Mucosa of rectum (tissue), 2 donors: ENCODE results near the gene SMNDC1.
"Not testable (repeated sequence)": the region's sequence is repeated elsewhere in the genome, so short reads cannot be mapped to it uniquely, and the experiment has no call there.

Source experiments
- H3K27ac ChIP-seq, 2 donors: one replicate each; pipeline ENCODE4 v1.7.0; 2013; ENCODE audit warnings: inconsistent platforms in 2 of 2, low read depth in 2 of 2, low read length in 2 of 2
- H3K27me3 ChIP-seq, 2 donors: one replicate each; pipeline ENCODE4 v1.7.0; 2013; ENCODE audit warnings: low read length in 2 of 2; ENCODE audit not compliant: control insufficient read depth in 2 of 2, insufficient read depth in 2 of 2
- H3K36me3 ChIP-seq, 2 donors: one replicate each; pipeline ENCODE4 v1.7.0; 2013; ENCODE audit warnings: low read length in 2 of 2; ENCODE audit not compliant: control insufficient read depth in 2 of 2, insufficient read depth in 2 of 2
- H3K4me1 ChIP-seq, 2 donors: one replicate each; pipeline ENCODE4 v1.7.0; 2013; ENCODE audit warnings: low read length in 2 of 2, mild to moderate bottlenecking in 1 of 2; ENCODE audit not compliant: control insufficient read depth in 2 of 2, insufficient read depth in 2 of 2
- H3K4me3 ChIP-seq, 2 donors: one replicate each; pipeline ENCODE4 v1.7.0; 2013; ENCODE audit warnings: low read length in 2 of 2
- H3K9ac ChIP-seq, 2 donors: one replicate each; pipeline ENCODE4 v1.7.0; 2013; ENCODE audit warnings: low read length in 2 of 2, low read depth in 1 of 2, mild to moderate bottlenecking in 1 of 2
- H3K9me3 ChIP-seq, 2 donors: one replicate each; pipeline ENCODE4 v1.7.0; 2013; ENCODE audit warnings: low read length in 2 of 2; ENCODE audit not compliant: control insufficient read depth in 2 of 2
- donor health status: healthy.
- donor health status: Normal muscosa, but diverticular disease.

SMNDC1 gene

DNA sequence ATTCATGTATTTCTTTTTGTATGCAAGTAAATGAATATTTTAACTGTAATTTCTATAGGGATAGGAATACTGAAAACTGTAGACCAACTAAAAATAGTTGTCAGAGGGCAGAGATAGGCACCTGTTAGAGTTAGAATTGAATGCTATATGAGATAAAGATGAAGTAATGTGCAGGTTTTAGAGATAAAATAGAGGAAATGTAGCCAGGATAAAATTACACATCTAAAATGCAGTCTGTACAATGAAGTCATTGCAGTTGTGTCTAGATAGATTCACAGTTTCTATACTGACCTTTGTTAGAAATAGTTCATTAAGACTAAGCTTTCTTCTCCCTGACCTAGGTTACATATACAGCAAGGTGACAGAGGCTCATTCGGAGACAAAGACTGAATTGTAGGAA is 46.2 kb downstream of the SMNDC1 start:
- Histone ChIP-seq H3K27ac (no peak overlapping the region), H3K4me3 (no peak overlapping the region), H3K9me3 (no peaks in the 10 kb centered on the region), H3K4me1 (no peaks in the 10 kb centered on the region), H3K36me3 (no peaks in the 10 kb centered on the region), H3K9ac (no peak overlapping the region), H3K27me3 (no peaks in the 10 kb centered on the region)

GRCh38 chr10:110254467-110254866 is 50.3 kb downstream of the SMNDC1 start:
- Histone ChIP-seq H3K9ac (no peak overlapping the region), H3K27ac (no peak overlapping the region), H3K36me3 (no peaks in the 10 kb centered on the region), H3K4me3 (no peak overlapping the region), H3K27me3 (no peaks in the 10 kb centered on the region), H3K4me1 (no peaks in the 10 kb centered on the region), H3K9me3 (no peaks in the 10 kb centered on the region)

DNA sequence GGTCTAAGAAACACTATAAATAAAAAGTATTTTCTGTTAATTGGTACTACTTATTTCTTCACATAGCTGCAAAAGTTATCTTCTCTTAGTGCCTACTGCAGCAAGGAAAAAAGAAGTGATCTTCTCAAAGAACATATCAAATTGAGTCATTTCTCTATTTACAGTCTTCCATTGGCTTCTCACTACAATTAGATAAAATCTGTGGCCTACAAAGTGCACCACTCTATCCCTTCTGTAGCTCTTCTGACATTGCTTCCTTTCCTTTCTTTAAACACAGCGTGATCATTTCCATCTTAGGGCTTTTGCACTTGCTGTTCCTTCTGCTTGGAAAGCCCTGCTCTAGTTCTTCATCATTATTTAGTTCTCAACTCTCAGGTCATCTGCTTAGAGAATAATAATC is 52.6 kb downstream of the SMNDC1 start:
- H3K4me1 ChIP-seq, result no peaks in the 10 kb centered on the region
- H3K9ac ChIP-seq, result no peak overlapping the region
- H3K27ac ChIP-seq, result no peak overlapping the region
- H3K27me3 ChIP-seq, result no peaks in the 10 kb centered on the region
- no peaks in the 10 kb centered on the region for H3K9me3 ChIP-seq
- H3K36me3 ChIP-seq, result no peaks in the 10 kb centered on the region
- H3K4me3 ChIP-seq, result no peak overlapping the region

GRCh38 chr10:110251392-110251791 is 53.3 kb downstream of the SMNDC1 start:
- H3K9me3 ChIP-seq, H3K4me1 ChIP-seq, H3K27ac ChIP-seq, H3K27me3 ChIP-seq, H3K4me3 ChIP-seq, H3K36me3 ChIP-seq, H3K9ac ChIP-seq: not testable (repeated sequence)

DNA sequence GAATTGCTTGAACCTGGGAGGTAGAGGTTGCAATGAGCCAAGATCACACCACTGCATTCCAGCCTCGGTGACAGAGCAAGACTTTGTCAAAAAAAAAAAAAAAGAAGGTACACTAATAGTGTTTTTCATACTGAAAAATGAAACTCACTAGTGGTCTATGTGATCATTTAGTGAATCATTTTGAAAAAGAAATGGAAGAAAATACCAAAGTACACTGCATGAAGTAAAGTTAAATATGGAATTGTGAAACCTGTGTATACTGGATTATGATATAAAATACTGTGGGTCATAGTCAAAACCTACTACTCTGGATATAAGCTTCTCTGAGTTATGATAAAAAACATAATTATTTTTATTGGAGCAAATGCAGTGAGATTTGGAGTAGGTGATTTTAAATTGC is 55.2 kb downstream of the SMNDC1 start:
- H3K9me3 ChIP-seq, H3K36me3 ChIP-seq, H3K27ac ChIP-seq, H3K27me3 ChIP-seq, H3K9ac ChIP-seq, H3K4me1 ChIP-seq, H3K4me3 ChIP-seq: not testable (repeated sequence)

- H3K27me3 ChIP-seq, H3K4me1 ChIP-seq, H3K27ac ChIP-seq, H3K9ac ChIP-seq, H3K36me3 ChIP-seq, H3K4me3 ChIP-seq, H3K9me3 ChIP-seq: not testable (repeated sequence)
Measured at GRCh38 chr10:110247833-110248232, 56.9 kb downstream of the SMNDC1 start.

DNA sequence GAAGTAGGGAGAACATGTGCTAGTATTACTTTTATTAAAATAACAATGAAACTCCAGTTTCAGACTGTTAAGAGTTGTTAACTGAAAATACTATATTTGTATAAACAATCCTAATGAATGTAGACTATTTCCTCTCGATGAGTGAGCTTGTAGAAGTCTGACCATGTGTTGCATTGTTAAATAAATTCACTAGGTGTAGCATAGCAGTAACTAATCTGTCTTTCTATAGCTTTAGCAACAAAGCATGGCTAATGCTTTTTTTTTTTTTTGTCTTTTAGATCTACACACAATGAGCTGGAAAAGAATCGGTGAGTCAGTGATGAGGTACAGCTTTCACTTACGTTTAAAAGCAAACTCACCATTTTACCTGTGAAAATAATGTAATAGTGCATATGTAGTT is 60.2 kb downstream of the SMNDC1 start:
- Histone ChIP-seq H3K27me3 (no peaks in the 10 kb centered on the region), H3K4me3 (no peak overlapping the region), H3K9ac (no peak overlapping the region), H3K4me1 (no peaks in the 10 kb centered on the region), H3K27ac (no peak overlapping the region), H3K9me3 (no peaks in the 10 kb centered on the region), H3K36me3 (peaks cover 3 to 4% of the 10 kb centered on the region in 2 donors)

DNA sequence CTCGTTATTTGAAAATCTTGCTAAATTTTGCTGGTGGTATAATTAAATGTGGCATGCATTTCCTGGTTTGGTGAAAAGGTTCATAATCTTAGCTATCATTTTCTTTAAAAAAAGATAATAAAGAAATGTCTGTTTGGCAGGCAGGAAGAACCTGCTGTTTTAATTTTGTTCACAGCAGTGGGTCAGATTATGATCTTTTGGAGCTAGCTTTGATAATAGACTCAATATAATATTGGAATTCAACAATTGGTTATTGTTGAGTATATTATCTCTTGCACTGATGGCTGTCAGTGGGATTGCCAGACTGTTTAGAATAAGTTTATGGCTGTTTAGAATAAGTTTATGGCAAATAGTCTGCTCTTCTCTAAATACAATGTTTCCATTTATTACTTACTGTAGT is 62.2 kb downstream of the SMNDC1 start:
- H3K4me3 ChIP-seq, result no peak overlapping the region
- H3K36me3 ChIP-seq, result peaks cover 4 to 7% of the 10 kb centered on the region in 2 donors
- no peak overlapping the region for H3K27ac ChIP-seq
- H3K27me3 ChIP-seq, result no peaks in the 10 kb centered on the region
- no peaks in the 10 kb centered on the region for H3K4me1 ChIP-seq
- H3K9me3 ChIP-seq, result no peaks in the 10 kb centered on the region
- H3K9ac ChIP-seq, result no peak overlapping the region

GRCh38 chr10:110241841-110242240 is 62.9 kb downstream of the SMNDC1 start:
- H3K9me3 ChIP-seq, result no peaks in the 10 kb centered on the region
- H3K4me3 ChIP-seq, result no peak overlapping the region
- H3K9ac ChIP-seq, result no peak overlapping the region
- H3K36me3 ChIP-seq, result peaks cover 4 to 7% of the 10 kb centered on the region in 2 donors
- no peaks in the 10 kb centered on the region for H3K4me1 ChIP-seq
- no peaks in the 10 kb centered on the region for H3K27me3 ChIP-seq
- H3K27ac ChIP-seq, result no peak overlapping the region

DNA sequence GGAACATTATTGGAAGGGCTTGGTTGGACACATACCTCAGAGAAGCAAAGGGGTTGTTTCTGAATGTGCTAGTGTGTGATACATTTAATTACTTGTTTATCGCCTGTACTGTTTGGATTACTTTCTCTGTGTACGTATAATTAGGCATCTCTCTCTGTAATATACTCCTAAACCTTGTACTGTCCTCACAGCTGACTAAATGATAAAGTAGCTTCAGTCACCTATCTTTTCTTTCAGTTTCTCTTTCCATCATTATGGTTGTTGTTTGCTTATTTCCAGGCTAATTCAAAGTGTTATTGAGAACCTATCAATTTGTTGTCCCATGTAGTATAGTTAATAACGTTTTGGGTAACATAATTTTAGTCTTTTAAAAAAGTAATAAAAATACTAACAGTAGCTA is 63.3 kb downstream of the SMNDC1 start:
- Histone ChIP-seq H3K36me3 (peaks cover 4 to 7% of the 10 kb centered on the region in 2 donors), H3K9me3 (no peaks in the 10 kb centered on the region), H3K27ac (no peak overlapping the region), H3K4me3 (peak overlapping the region in 1 of 2 donors; percentile 8), H3K4me1 (no peaks in the 10 kb centered on the region), H3K27me3 (no peaks in the 10 kb centered on the region), H3K9ac (no peak overlapping the region)
